Measurements from ENCODE around the gene WDR64.
"Not testable (repeated sequence)": the region's sequence is repeated elsewhere in the genome, so short reads cannot be mapped to it uniquely, and the experiment has no call there.

DNA sequence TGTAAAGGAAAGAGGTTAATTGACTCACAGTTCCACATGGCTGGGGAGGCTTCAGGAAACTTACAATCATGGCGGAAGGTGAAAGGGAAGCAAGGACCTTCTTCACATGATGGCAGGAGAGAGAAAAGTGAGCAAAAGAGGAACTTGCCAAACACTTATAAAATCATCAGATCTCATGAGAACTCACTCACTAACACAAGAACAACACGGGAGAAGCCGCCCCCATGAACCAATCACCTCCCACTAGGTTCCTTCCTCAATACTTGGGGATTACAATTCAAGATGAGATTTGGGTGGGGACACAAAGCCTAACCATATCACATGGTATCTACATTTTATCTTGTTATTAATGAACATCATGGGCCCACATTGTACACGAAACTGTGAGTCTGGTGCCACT is 51.7 kb downstream of the WDR64 start:
- TF ChIP-seq CTCF (IDR thresholded peaks at IDR 0.05; ENCODE audit: poor library complexity); EZH2 (IDR thresholded peaks at IDR 0.05; ENCODE audit: borderline replicate concordance); EZH2phosphoT487 (IDR thresholded peaks at IDR 0.05; ENCODE audit: low read depth, severe bottlenecking, unreplicated experiment): not testable (repeated sequence)

Measured in hepatocyte (in vitro differentiated cells).